ENCODE results near the gene RBM33.

DNA sequence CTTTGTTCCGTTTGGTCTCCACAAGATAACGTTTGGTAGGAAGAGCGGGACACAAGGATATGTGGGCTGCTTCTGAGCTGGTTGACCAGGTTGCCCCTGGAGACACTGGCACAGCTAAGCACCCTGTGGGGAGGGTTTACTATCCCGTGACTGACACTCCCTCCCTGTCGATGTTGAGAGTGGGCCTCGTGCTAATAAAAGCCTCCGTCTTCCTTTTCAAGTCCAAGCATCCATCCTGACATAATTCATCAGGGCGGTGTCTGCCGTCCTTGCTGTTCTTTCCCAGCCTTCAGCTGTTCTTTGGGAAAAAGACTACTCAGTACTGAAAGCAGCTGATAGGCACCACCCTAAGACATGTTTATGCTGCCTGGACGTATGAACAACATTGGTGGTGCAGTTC is 118.2 kb downstream of the RBM33 start:
- TF ChIP-seq FOXM1 (IDR thresholded peaks at IDR 0.05; ENCODE audit: borderline replicate concordance) = no peak
- TF ChIP-seq FOXK2 (IDR thresholded peaks at IDR 0.05) = no peak
- no peak for TF ChIP-seq SP1 (IDR thresholded peaks at IDR 0.05)
- TF ChIP-seq ELF4 (IDR thresholded peaks at IDR 0.05) = no peak
- TF ChIP-seq BHLHE40 (IDR thresholded peaks at IDR 0.05; ENCODE audit: borderline replicate concordance) = no peak
- TF ChIP-seq SUZ12 (IDR thresholded peaks at IDR 0.05) = no peak
